HG02884 (cell line): ENCODE results near the gene TIMP2.
"Not testable (repeated sequence)": the region's sequence is repeated elsewhere in the genome, so short reads cannot be mapped to it uniquely, and the experiment has no call there.

Source experiments
- ATAC-seq: cut with Tn5 transposase; IDR thresholded peaks from one replicate; pipeline ENCODE4 v1.9.1; 2021; ENCODE audit warnings: mild to moderate bottlenecking, moderate library complexity; ENCODE audit not compliant: unreplicated experiment

Gene TIMP2

DNA sequence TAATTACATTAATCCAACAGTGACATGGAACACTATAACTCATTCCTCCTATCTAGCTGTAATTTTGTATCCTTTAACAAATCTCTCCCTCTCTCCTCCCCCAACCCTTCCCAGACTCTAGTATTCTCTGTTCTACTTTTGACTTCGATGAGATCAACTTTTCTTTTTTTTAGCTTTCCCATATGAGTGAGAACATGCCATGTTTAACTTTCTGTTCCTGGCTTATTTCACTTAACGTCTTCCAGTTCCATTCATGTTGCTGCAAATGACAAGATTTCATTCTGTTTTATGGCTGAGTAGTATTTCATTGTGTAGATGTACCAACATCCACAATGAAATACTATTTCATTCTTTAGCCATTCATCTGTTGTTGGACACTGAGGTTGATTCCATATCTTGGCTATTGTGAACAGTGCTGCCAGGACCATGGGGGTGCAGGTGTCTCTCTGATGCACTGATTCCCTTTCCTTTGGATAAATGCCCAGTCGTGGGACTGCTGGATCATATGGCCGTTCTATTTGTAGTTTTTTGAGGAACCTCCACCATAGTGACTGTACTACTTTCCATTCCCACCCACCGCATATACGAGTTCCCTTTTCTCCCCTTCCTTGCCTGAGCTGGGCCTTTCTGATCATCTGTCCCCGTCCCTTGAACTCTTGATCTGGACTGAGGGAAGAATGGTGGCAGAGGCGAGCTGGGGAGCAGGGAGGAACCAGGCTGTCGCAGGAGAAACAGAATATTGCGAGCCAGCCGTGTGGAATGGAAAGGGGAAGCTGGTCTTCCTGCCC, 14.5 kb downstream of the TIMP2 start:
- ATAC-seq: no peak

- no peak for ATAC-seq
These were observed 16.8 kb downstream of the TIMP2 start for GRCh38 chr17:78908426-78908825.

- no peak for ATAC-seq
These were observed 19.6 kb downstream of the TIMP2 start for GRCh38 chr17:78905541-78905940.

GRCh38 chr17:78905116-78905515, 20.1 kb downstream of the TIMP2 start:
- ATAC-seq: no peak

DNA sequence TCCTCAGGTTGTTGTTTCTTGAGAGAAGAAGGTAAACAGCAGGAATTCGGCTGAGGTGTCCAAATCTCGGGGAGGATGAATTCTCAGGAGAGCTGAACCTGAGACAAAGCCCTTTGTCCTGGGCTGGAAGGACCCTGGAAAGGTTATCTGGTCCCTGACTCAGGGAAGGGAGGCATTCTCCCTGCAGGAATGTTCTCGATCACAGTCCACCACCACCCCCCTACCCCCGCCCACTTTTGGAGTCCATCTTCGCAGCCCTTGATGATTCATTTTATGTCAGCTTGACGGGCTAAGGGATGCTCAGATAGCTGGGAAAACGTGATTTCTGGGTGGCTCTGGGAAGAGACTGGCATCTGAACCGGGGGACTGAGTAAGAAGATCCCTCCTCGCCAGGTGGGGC, 20.8 kb downstream of the TIMP2 start:
- ATAC-seq: no peak

DNA sequence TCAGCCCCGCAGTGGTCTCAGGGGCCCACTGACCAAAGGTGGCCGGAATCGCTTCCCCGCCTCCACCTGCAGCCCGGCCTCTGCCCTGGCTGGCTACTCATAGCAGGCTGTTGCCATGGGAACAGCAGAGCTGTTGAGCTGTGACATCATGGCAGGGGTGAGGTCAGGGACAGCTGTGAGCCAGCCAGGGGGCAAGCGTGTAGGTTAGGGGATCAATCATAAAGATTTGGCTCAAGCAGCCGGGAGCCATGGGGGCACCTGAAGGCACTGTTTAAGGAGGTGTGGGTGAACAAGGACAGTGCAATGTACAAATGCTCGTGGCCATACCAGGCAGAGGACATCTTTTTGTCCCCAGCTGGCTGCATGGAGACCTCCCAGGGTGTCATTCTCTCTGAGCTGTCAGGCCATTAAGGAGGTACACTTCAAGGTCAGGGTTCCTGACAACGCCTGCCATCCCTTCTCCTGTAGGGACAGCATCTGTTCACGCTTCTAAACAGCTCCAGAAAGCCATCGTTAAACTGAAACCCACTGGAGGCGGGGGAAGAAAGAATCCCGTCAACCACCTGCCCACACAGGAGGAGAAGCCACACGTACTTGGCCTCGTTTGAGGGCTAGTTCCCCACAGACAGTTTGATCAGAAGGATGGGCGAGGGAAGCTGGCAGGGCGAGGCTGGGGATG, 21.9 kb downstream of the TIMP2 start, which contains the start of gene CEP295NL:
TSS of gene CEP295NL (minus strand) at position 101 of the 679 bp plus-strand sequence. CDS start 1,373 bp downstream, outside the sequence.
- no peak for ATAC-seq

- ATAC-seq: not testable (repeated sequence)
These were observed 23.0 kb downstream of the TIMP2 start for GRCh38 chr17:78902231-78902630.

DNA sequence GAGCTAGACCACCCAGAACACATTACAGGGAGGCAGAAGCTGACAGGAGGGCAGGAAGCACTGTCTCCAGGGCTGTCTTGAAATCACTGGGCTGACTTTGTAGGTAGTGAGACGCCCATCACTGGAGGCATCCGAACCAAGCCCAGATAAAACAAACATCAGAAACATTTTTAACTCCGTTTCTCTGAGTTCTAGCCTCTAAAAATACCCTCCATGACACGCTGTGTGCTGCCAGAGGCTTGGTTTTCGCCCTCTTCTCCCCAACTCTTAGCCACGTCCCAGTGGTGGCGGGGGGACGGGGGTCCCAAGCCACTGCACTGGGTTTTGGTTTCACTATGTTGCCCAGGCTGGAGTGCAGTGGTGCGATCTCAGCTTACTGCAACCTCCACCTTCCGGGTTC, 23.4 kb downstream of the TIMP2 start:
- no peak for ATAC-seq

DNA sequence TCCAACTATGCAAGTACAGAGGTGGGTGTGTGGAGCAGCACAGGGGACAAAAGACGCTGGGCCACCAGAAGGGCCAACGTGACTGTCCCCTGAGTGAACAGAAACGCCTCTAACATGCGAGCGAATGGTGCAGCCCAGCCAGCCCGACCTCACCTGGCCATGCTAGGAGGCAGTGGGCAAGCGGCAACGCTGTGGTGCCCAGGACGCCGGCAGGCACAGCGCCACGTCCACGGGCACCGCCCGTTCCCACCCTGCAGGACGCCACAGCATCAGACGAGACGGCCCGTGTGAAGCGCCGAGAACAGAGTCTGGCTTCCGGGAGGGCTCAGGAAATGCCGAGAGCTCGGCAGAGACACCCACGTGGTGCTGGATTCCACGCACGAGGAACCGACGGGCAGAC, 24.4 kb downstream of the TIMP2 start:
- no peak for ATAC-seq

DNA sequence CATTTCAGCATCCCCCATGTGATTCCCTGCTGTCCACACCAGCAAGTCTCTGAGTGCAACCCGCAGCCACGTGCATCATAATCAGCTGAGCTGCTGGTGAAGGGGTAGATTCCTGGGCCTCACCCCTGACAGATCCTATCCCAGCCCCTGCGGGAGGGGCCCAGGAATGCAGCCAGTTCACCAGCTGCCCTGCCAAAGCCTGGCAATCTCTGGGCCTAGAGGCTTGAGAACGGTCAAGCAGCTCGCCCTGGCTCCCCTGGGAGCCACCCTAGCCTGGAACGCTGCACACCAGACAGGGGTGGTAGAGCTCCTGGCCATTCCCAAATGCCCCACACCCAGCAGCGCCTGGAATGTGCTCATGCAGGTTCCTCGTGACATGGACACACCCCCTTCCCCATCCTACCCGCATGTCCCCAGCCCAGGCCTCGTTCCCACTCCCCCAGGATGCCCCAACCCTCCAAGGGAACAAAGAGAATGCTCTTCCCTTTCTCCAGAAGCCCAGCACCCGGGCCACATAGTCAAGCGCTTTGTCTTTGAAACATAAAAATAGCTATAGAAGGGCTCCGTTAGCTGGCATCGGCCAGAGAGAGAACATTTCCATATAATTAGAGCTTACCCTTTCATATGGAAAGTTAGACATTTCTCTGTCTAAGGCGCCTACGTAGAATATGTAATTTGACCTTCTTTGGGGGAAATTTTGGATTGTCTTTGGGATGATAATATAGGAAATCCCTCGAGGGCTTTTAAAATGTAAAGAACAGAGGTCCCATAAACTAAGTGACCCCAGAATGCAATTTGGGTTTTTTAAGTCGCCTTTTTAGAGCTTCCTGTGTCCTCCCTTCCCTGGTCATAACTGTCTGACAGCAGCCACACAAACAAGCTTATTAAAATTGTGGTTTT, 25.6 kb downstream of the TIMP2 start:
- ATAC-seq: no peak

DNA sequence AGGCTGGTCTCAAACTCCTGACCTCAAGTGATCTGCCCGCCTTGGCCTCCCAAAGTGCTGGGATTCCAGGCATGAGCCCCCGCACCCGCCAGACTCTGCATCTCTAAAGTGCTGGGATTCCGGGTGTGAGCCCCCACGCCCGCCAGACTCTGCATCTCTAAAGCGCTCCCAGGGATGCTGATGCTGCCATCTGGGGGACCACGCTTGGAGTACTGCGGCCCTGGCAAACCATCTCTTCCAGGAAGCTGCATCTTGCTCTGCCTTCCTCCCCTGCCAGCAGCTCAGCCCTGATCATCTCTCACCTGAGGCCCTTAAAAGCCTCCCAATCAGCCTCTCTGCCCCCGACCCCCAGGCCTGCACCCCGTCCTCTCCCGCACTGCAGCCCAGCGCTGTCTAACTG, 26.2 kb downstream of the TIMP2 start:
- no peak for ATAC-seq

- no peak for ATAC-seq
These were observed 26.9 kb downstream of the TIMP2 start for GRCh38 chr17:78898075-78898836.

- no peak for ATAC-seq
These were observed 27.5 kb downstream of the TIMP2 start for GRCh38 chr17:78897664-78898047.

GRCh38 chr17:78896834-78897663, 28.1 kb downstream of the TIMP2 start:
- ATAC-seq: no peak

DNA sequence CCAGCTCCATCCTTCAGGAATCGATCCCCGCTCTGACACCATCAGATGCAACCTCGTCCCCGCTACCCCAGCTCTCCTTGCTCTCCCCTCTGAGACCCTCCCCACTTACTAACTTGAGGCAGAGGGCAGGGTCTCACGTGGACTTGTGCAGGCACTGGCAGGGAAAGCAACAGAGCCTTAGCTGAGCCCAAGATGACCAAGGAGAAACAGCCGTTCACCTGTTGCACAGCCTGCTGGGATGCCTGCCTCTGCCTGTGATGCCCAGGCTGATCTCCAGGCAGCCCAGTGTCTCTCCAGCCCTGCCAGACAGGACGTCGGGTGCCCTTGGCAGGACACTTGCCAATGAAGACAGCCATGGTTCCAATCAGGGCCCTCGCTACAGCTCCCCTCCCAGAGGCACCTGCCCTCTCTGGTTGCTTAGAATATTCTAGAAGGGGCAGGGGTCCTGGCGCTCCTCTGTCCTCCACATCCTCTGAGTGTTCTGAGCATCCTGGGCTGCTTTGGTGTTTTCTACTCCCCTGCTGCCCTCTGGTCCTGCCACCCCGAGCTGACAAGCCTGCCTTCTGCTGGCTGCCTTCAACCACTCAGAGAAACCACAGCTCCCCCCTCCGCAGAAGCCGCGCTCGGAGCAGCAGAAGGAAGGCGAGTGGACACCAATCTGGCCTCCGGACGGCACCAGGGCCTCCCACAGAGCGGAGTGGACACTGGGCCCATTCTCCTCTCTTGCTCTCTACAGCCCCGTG, 28.9 kb downstream of the TIMP2 start:
- no peak for ATAC-seq

DNA sequence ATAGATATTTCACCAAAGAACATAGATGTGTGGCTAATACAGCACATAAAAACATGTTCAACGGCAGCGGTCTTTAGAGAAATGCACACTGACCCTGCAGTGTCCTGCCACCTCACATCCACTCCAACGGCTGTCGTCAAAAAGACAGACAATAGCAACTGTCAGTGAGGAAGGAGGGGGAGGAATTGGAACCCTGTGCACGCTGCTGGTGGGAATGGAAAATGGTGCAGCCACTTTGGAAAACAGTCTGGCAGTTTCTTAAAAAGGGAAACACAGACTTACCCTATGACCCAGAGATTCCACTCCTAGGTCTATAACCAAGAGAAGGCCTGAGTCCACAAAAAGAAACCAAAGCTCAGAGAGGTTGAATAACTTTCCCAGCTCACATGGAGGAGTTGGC, 29.9 kb downstream of the TIMP2 start:
- no peak for ATAC-seq

DNA sequence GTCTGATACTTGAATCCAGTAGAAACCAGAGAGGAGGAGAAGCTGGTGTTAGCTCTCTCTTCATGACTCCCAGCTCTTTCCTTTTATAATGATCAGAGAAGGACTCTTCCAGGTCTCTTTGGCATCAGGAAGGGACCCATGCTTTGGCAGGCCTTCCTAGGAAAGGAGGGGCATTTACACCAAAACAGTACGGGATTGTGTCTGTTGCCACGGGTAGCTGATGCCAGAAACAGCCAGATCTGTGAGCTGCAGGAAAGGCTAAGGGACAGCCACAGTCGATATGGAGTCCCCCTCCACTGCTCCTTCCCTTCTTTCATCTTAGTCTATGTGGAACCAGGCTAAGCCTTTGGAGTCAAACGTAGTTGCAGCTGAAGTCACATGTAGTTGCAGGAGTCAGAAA, 31.5 kb downstream of the TIMP2 start:
- ATAC-seq: no peak

GRCh38 chr17:78892936-78893379, 32.2 kb downstream of the TIMP2 start:
- no peak for ATAC-seq

DNA sequence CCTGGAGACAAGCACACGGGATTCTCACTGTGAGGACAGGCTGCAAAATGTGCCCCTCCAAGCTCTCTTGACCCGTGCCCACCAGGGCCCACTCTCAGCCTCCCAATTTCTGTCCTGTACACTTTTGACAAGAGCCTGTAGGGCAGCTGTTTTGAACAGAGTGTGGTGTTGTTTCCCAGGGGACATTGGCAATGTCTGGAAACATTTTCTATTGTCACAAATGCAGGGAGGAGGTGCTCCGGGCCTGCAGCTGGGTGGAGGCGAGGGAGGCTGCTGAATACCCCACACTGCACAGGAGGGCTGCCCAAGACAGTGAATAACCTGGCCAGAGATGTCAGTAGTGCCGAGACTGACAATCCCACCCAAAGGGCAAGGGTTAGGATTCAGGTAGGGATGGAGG, 32.7 kb downstream of the TIMP2 start:
- ATAC-seq: no peak
